CD14-positive monocyte (primary cell): ENCODE measurements around the gene IL26. TPM values are rescaled to one million over a fixed set of nuclear protein-coding genes. Genes with fewer than 3 reads are reported as not detected.

Experiments used
- DNase-seq, 3 donors: peaks; one replicate each; pipeline ENCODE4 v3.0.0-alpha.2; 2011 to 2022
- H2AFZ ChIP-seq: 2 replicates; pipeline ENCODE4 v1.6.0; 2012; ENCODE audit warnings: mild to moderate bottlenecking, low read depth, low read length, inconsistent platforms; ENCODE audit not compliant: insufficient read depth, poor library complexity, severe bottlenecking
- H3K27ac ChIP-seq, 2 donors: 1 replicate in 1 of 2; 2 replicates in 1 of 2; pipeline ENCODE4 v1.5.1; 2012 to 2013; ENCODE audit warnings: low read length in 2 of 2, control low read depth in 1 of 2, inconsistent platforms in 1 of 2, low read depth in 1 of 2, mild to moderate bottlenecking in 1 of 2
- H3K27me3 ChIP-seq, 2 donors: one replicate each; pipeline versions ENCODE4 v1.6.0 to v1.6.1; 2011 to 2013; ENCODE audit warnings: low read length in 2 of 2; ENCODE audit not compliant: control insufficient read depth in 2 of 2, insufficient read depth in 2 of 2
- H3K36me3 ChIP-seq, 2 donors: replicated peaks in 1 of 2; 1 replicate in 1 of 2; 2 replicates in 1 of 2; pipeline versions ENCODE4 v1.5.1 to v1.6.1; 2012 to 2013; ENCODE audit warnings: low read length in 2 of 2, control low read depth in 1 of 2, inconsistent platforms in 1 of 2, mild to moderate bottlenecking in 1 of 2; ENCODE audit not compliant: insufficient read depth in 2 of 2, control insufficient read depth in 1 of 2
- H3K4me1 ChIP-seq, 2 donors: 1 replicate in 1 of 2; 2 replicates in 1 of 2; pipeline versions ENCODE4 v1.5.1 to v1.6.1; 2012 to 2013; ENCODE audit warnings: low read length in 2 of 2, control low read depth in 1 of 2, inconsistent platforms in 1 of 2, mild to moderate bottlenecking in 1 of 2, moderate library complexity in 1 of 2; ENCODE audit not compliant: insufficient read depth in 2 of 2, control insufficient read depth in 1 of 2
- H3K4me2 ChIP-seq: replicated peaks from 2 replicates; pipeline ENCODE3; 2012; ENCODE audit warnings: low read length, moderate library complexity, mild to moderate bottlenecking; ENCODE audit not compliant: poor library complexity, severe bottlenecking; ENCODE audit errors: extremely low read depth
- H3K4me3 ChIP-seq, 3 experiments: fragments of 200-600 bp in 1 of 3; sonication (generic) in 1 of 3; replicated peaks in 1 of 3; 1 replicate in 2 of 3; 2 replicates in 1 of 3; pipeline ENCODE4 v1.5.1; 2011 to 2013; ENCODE audit warnings: low read length in 3 of 3, mild to moderate bottlenecking in 3 of 3, control low read depth in 2 of 3, low read depth in 2 of 3, inconsistent platforms in 1 of 3, moderate library complexity in 1 of 3
- H3K79me2 ChIP-seq: 2 replicates; pipeline ENCODE4 v1.6.0; 2012; ENCODE audit warnings: mild to moderate bottlenecking, control low read depth, inconsistent platforms, low read length, moderate library complexity; ENCODE audit not compliant: insufficient read depth
- H3K9ac ChIP-seq: 2 replicates; pipeline ENCODE4 v1.6.0; 2017; ENCODE audit warnings: low read length, mild to moderate bottlenecking; ENCODE audit not compliant: insufficient read depth, poor library complexity, severe bottlenecking
- H3K9me3 ChIP-seq, 2 donors: replicated peaks in 1 of 2; 1 replicate in 1 of 2; 2 replicates in 1 of 2; pipeline versions ENCODE4 v1.5.1 to v1.6.1; 2012 to 2013; ENCODE audit warnings: low read length in 2 of 2, control low read depth in 1 of 2; ENCODE audit not compliant: control insufficient read depth in 1 of 2, insufficient read depth in 1 of 2
- H4K20me1 ChIP-seq: 2 replicates; pipeline ENCODE4 v1.6.0; 2012; ENCODE audit warnings: mild to moderate bottlenecking, low read length, control low read depth, moderate library complexity; ENCODE audit not compliant: insufficient read depth
- H3K27ac Mint-ChIP-seq, 7 donors: one replicate each; pipeline ENCODE4 v1.8.0; 2020; ENCODE audit warnings: mild to moderate bottlenecking in 7 of 7, mixed read lengths in 7 of 7, moderate library complexity in 6 of 7, inconsistent platforms in 2 of 7
- H3K27me3 Mint-ChIP-seq, 3 donors: one replicate each; pipeline ENCODE4 v1.8.0; 2021 to 2022; ENCODE audit warnings: low read depth in 3 of 3, mild to moderate bottlenecking in 3 of 3, mixed read lengths in 3 of 3, moderate library complexity in 3 of 3, inconsistent platforms in 1 of 3
- H3K36me3 Mint-ChIP-seq, 2 donors: one replicate each; pipeline ENCODE4 v1.8.0; 2020; ENCODE audit warnings: mixed read lengths in 2 of 2, inconsistent platforms in 1 of 2, mild to moderate bottlenecking in 1 of 2
- H3K4me1 Mint-ChIP-seq: one replicate; pipeline ENCODE4 v1.8.0; 2020; ENCODE audit warnings: mild to moderate bottlenecking, mixed read lengths
- H3K4me3 Mint-ChIP-seq, 2 donors: one replicate each; pipeline ENCODE4 v1.8.0; 2020; ENCODE audit warnings: mild to moderate bottlenecking in 2 of 2, mixed read lengths in 2 of 2, moderate library complexity in 1 of 2
- H3K9me3 Mint-ChIP-seq, 7 donors: one replicate each; pipeline ENCODE4 v1.8.0; 2020 to 2022; ENCODE audit warnings: mixed read lengths in 7 of 7, mild to moderate bottlenecking in 6 of 7, moderate library complexity in 6 of 7, inconsistent platforms in 2 of 7
- WGBS: methylation state at CpG from one replicate; pipeline ENCODE4 v1.1.5; 2013; ENCODE audit warnings: missing lambda C conversion rate; ENCODE audit not compliant: insufficient coverage; 5-methylcytosine and 5-hydroxymethylcytosine counted together
- intact Hi-C, 2 donors: fragments of 100-400 bp; cut with micrococcal nuclease; formaldehyde crosslinking; loops; one replicate each; pipeline versions ENCODE4 v1.15.0 to v1.15.1; 2023
- polyA plus RNA-seq, 3 donors: library from polyadenylated mRNA; depleted of rRNA in 1 of 3; unstranded in 2 of 3; stranded (reverse) in 1 of 3; fragments of 300-500 nt in 2 of 3; fragments of >200 nt in 1 of 3; fragmentation: Illumina TruSeq in 2 of 3; gene quantifications; 1 replicate in 2 of 3; 2 replicates in 1 of 3; pipeline ENCODE4 v1.2.3, GENCODE V29; 2012 to 2021
- TF ChIP-seq, protein P1 (sequence below): fragments of 200-600 bp; IDR thresholded peaks from one replicate; pipeline ENCODE4 v1.8.0; 2022; ENCODE audit warnings: antibody characterized with exemption, mild to moderate bottlenecking

The IL26 gene
- polyA plus RNA-seq, 3 donors: not detected

DNA sequence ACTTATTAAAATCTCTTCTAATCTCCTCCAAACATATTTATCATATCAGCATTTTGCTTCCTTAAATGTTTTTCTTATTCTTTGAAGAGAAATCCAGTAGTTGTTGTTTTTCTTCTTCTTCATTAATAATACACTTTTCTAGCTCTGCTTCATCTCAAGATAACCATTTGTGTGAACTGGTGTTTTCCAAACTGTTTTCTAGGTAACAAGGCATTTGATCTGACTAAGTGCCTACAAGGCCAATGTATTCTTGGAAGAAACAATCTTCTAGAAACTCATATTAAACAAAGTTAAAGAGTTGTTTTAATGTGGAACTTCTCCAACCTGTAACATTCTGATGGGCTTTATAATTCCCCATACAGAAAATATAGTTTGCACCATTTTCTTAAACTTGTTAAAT lies 35.3 kb downstream of the IL26 start:
- no peak overlapping the region for H2AFZ ChIP-seq
- Mint-ChIP-seq H3K27me3 (peaks cover 1 to 2% (median 1%) of the 10 kb centered on the region in 3 donors), H3K27ac (no peak overlapping the region), H3K36me3 (no peaks in the 10 kb centered on the region), H3K9me3 (no peaks in the 10 kb centered on the region), H3K4me3 (no peak overlapping the region), H3K4me1 (no peaks in the 10 kb centered on the region)
- TF ChIP-seq, protein P1, sequence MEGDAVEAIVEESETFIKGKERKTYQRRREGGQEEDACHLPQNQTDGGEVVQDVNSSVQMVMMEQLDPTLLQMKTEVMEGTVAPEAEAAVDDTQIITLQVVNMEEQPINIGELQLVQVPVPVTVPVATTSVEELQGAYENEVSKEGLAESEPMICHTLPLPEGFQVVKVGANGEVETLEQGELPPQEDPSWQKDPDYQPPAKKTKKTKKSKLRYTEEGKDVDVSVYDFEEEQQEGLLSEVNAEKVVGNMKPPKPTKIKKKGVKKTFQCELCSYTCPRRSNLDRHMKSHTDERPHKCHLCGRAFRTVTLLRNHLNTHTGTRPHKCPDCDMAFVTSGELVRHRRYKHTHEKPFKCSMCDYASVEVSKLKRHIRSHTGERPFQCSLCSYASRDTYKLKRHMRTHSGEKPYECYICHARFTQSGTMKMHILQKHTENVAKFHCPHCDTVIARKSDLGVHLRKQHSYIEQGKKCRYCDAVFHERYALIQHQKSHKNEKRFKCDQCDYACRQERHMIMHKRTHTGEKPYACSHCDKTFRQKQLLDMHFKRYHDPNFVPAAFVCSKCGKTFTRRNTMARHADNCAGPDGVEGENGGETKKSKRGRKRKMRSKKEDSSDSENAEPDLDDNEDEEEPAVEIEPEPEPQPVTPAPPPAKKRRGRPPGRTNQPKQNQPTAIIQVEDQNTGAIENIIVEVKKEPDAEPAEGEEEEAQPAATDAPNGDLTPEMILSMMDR: no peak
- no peaks in the 10 kb centered on the region for H3K9me3 ChIP-seq
- no peak overlapping the region for H3K4me2 ChIP-seq
- no peaks in the 10 kb centered on the region for H3K4me1 ChIP-seq
- no peaks in the 10 kb centered on the region for H3K27me3 ChIP-seq
- H3K9ac ChIP-seq: no peak overlapping the region
- no peak for DNase-seq
- no peaks in the 10 kb centered on the region for H3K79me2 ChIP-seq
- H3K4me3 ChIP-seq: no peak overlapping the region
- intact Hi-C loops: no loop called here
- H3K36me3 ChIP-seq: no peaks in the 10 kb centered on the region
- H3K27ac ChIP-seq: no peak overlapping the region
- no peaks in the 10 kb centered on the region for H4K20me1 ChIP-seq

DNA sequence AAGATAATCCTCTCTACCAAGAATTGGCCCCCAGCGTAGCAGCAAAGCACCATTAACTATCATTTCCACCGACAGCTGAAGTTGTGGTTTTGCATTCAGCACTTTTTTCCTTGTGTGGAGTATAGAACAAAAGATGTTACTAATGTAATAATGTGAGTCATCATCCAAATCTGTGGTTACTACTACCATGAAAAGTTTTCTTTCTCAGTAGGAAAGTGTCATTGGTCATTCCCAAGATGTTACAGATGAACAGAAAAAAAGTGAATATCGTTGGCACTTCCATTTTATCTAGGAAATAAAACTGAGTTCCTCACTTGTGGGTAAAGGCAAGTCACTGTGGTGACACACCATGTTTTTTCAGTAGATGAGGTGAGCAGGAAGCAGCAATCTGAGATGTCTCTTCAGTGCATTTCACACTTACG lies 35.8 kb downstream of the IL26 start:
- H3K27ac Mint-ChIP-seq: no peak overlapping the region
- H3K27ac ChIP-seq: no peak overlapping the region

More for the DNA sequence above, 35.8 kb downstream of the IL26 start:
- no peak overlapping the region for H3K4me2 ChIP-seq
- H3K4me1 ChIP-seq: no peaks in the 10 kb centered on the region
- H4K20me1 ChIP-seq: no peaks in the 10 kb centered on the region
- no peak overlapping the region for H2AFZ ChIP-seq
- Mint-ChIP-seq H3K4me1 (no peaks in the 10 kb centered on the region), H3K27me3 (peaks cover 1 to 2% (median 1%) of the 10 kb centered on the region in 3 donors), H3K36me3 (no peaks in the 10 kb centered on the region), H3K4me3 (no peak overlapping the region), H3K9me3 (no peaks in the 10 kb centered on the region)
- H3K36me3 ChIP-seq: no peaks in the 10 kb centered on the region
- H3K27me3 ChIP-seq: no peaks in the 10 kb centered on the region
- H3K9me3 ChIP-seq: no peaks in the 10 kb centered on the region
- intact Hi-C loops: no loop called here
- WGBS: 80% methylated on average over 1 of the region's 4 CpGs
- H3K79me2 ChIP-seq: no peaks in the 10 kb centered on the region
- DNase-seq: no peak
- TF ChIP-seq, protein P1: no peak
- H3K9ac ChIP-seq: no peak overlapping the region
- no peak overlapping the region for H3K4me3 ChIP-seq
